Measurements from ENCODE around the gene ACVR1B.

Gene ACVR1B

GRCh38 chr12:52023182-52023975 is 71.9 kb downstream of the ACVR1B start:
- Histone ChIP-seq H3K27ac (ENCODE audit: extremely low read depth, low read depth, low read length) (no peak overlapping the region), H3K36me3 (ENCODE audit: control insufficient read depth in 2 of 2, insufficient read depth in 1 of 2, low read length in 2 of 2) (no peaks in the 10 kb centered on the region), H3K4me3 (ENCODE audit: low read depth, low read length) (peak overlapping the region; percentile 48), H3K9me3 (ENCODE audit: control insufficient read depth, insufficient read depth, low read depth, low read length) (no peaks in the 10 kb centered on the region), H3K4me1 (ENCODE audit: control insufficient read depth, insufficient read depth, low read length) (peaks cover 2% of the 10 kb centered on the region)
- ChIA-PET POLR2A (interaction anchor here (0.9 to 2.6 kb wide), 3 partner anchors 20 to 67 kb away, joined by 3 to 11 read pairs (median 3); partner anchors contain the start of gene ATG101), CTCF (interaction anchor here (0.6 to 16.1 kb wide), 24 partner anchors 9 to 661 kb away, joined by 3 to 794 read pairs (median 8); partner anchors contain the start of genes ATG101, SMIM41 and TAMALIN)
- TF ChIP-seq ZNF148 (tag by site-specific recombination; IDR thresholded peaks at IDR 0.05; ENCODE audit: borderline replicate concordance) (no peak), ZNF19 (tag by site-specific recombination; IDR thresholded peaks at IDR 0.05; ENCODE audit: low read depth) (no peak), OSR2 (tag by site-specific recombination; IDR thresholded peaks at IDR 0.05) (no peak), KLF1 (tag by site-specific recombination; IDR thresholded peaks at IDR 0.05) (peak; percentile 96), HOXD13 (CRISPR knock-in tag; IDR thresholded peaks at IDR 0.05; ENCODE audit: borderline replicate concordance) (no peak), ZNF10 (tag by site-specific recombination; IDR thresholded peaks at IDR 0.05) (peak; percentile 89), ZNF26 (tag by site-specific recombination; IDR thresholded peaks at IDR 0.05) (no peak), ZNF558 (tag by site-specific recombination; IDR thresholded peaks at IDR 0.05) (no peak), IKZF3 (tag by site-specific recombination; IDR thresholded peaks at IDR 0.05) (no peak), ZNF677 (tag by site-specific recombination; IDR thresholded peaks at IDR 0.05) (no peak), ZNF391 (tag by site-specific recombination; IDR thresholded peaks at IDR 0.05; ENCODE audit: borderline replicate concordance, low read depth) (peak; percentile 85; the same call in 1 of the 2 replicates), ZBTB11 (tag by site-specific recombination; conservative IDR thresholded peaks at IDR 0.05; ENCODE audit: low read depth) (no peak), ATF2 (tag by site-specific recombination; IDR thresholded peaks at IDR 0.05; ENCODE audit: low read depth) (no peak), ZNF521 (tag by site-specific recombination; IDR thresholded peaks at IDR 0.05) (no peak), PBX3 (CRISPR knock-in tag; IDR thresholded peaks at IDR 0.05) (no peak), BCL11B (tag by site-specific recombination; IDR thresholded peaks at IDR 0.05; ENCODE audit: low read depth) (no peak), ZNF362 (tag by site-specific recombination; IDR thresholded peaks at IDR 0.05) (no peak), ZNF555 (tag by site-specific recombination; conservative IDR thresholded peaks at IDR 0.05) (no peak), ZNF274 (IDR thresholded peaks at IDR 0.05; ENCODE audit: low read length) (no peak), ZNF274 (tag by site-specific recombination; IDR thresholded peaks at IDR 0.05; ENCODE audit: borderline replicate concordance) (no peak), ZNF488 (tag by site-specific recombination; IDR thresholded peaks at IDR 0.05) (no peak), ZNF777 (tag by site-specific recombination; IDR thresholded peaks at IDR 0.05; ENCODE audit: borderline replicate concordance) (no peak), PRDM1 (tag by site-specific recombination; IDR thresholded peaks at IDR 0.05) (no peak), ZNF350 (tag by site-specific recombination; IDR thresholded peaks at IDR 0.05) (no peak), ZBTB20 (tag by site-specific recombination; IDR thresholded peaks at IDR 0.05) (peak; percentile 16; the same call in 1 of the 2 replicates)

All from HEK293 (cell line).